GM23248 (cell line): ENCODE measurements around the gene RUBCNL.

Experiments
- EZH2 ChIP-seq: fragments of 200-600 bp; sonication (generic); IDR thresholded peaks from 2 replicates; pipeline ENCODE4 v1.6.1; 2018; ENCODE audit warnings: antibody characterized with exemption, mild to moderate bottlenecking; ENCODE audit not compliant: insufficient read depth, poor library complexity, severe bottlenecking
- EZH2phosphoT487 ChIP-seq: fragments of 200-600 bp; sonication (generic); IDR thresholded peaks from 2 replicates; pipeline ENCODE4 v1.6.1; 2018; ENCODE audit warnings: antibody characterized with exemption, moderate library complexity, mild to moderate bottlenecking, low read depth; ENCODE audit not compliant: insufficient read depth

GRCh38 chr13:46347277-46347676, 39.8 kb downstream of the RUBCNL start:
- TF ChIP-seq EZH2 (no peak), EZH2phosphoT487 (no peak)
